Liver (tissue), 3 donors: ENCODE measurements around the gene DIP2B.

ENCODE experiments used
- ATF3 ChIP-seq: IDR thresholded peaks from 2 replicates; pipeline ENCODE4 v1.6.1; 2016; ENCODE audit warnings: antibody characterized with exemption
- CTCF ChIP-seq: fragments of 150-350 bp; IDR thresholded peaks from 2 replicates; pipeline ENCODE4 v1.5.1; 2017; ENCODE audit warnings: improper control_type of control experiment, low read depth, low read length; ENCODE audit not compliant: missing input control
- EGR1 ChIP-seq, 2 donors: IDR thresholded peaks; 2 replicates each; pipeline ENCODE4 v1.6.1; 2016 to 2018; ENCODE audit warnings: antibody characterized with exemption in 2 of 2, low read depth in 2 of 2
- FOXA1 ChIP-seq: IDR thresholded peaks from 2 replicates; pipeline ENCODE4 v1.6.1; 2016; ENCODE audit warnings: antibody characterized with exemption
- GABPA ChIP-seq, 2 donors: IDR thresholded peaks in 1 of 2; conservative IDR thresholded peaks in 1 of 2; 2 replicates each; pipeline ENCODE4 v1.6.1; 2016; ENCODE audit warnings: antibody characterized with exemption in 2 of 2, mild to moderate bottlenecking in 1 of 2, moderate library complexity in 1 of 2
- JUND ChIP-seq, 2 donors: IDR thresholded peaks; 2 replicates each; pipeline ENCODE4 v1.6.1; 2016; ENCODE audit warnings: antibody characterized with exemption in 2 of 2
- MAX ChIP-seq: IDR thresholded peaks from 2 replicates; pipeline ENCODE4 v1.6.1; 2016; ENCODE audit warnings: antibody characterized with exemption
- RAD21 ChIP-seq, 2 donors: IDR thresholded peaks; 2 replicates each; pipeline ENCODE4 v1.6.1; 2016; ENCODE audit warnings: antibody characterized with exemption in 2 of 2, mild to moderate bottlenecking in 2 of 2
- REST ChIP-seq: IDR thresholded peaks from 2 replicates; pipeline ENCODE4 v1.6.1; 2016; ENCODE audit warnings: antibody characterized with exemption, mild to moderate bottlenecking
- RXRA ChIP-seq, 2 donors: IDR thresholded peaks; 2 replicates each; pipeline ENCODE4 v1.6.1; 2017 to 2018; ENCODE audit warnings: antibody characterized with exemption in 2 of 2, mild to moderate bottlenecking in 1 of 2
- SP1 ChIP-seq: IDR thresholded peaks from 2 replicates; pipeline ENCODE4 v1.6.1; 2018; ENCODE audit warnings: antibody characterized with exemption, mild to moderate bottlenecking
- TAF1 ChIP-seq: conservative IDR thresholded peaks from 2 replicates; pipeline ENCODE4 v1.6.1; 2016; ENCODE audit warnings: antibody characterized with exemption, mild to moderate bottlenecking
- YY1 ChIP-seq: IDR thresholded peaks from 2 replicates; pipeline ENCODE4 v1.6.1; 2016; ENCODE audit warnings: antibody characterized with exemption, mild to moderate bottlenecking
- ZBTB33 ChIP-seq: IDR thresholded peaks from 2 replicates; pipeline ENCODE4 v1.6.1; 2016; ENCODE audit warnings: antibody characterized with exemption
- donor health status: healthy.
- donor health status: healthy.

- TF ChIP-seq MAX = no peak
- TF ChIP-seq ZBTB33 = no peak
- no peak for TF ChIP-seq TAF1
- TF ChIP-seq FOXA1 = no peak
- TF ChIP-seq CTCF = no peak
- no peak for TF ChIP-seq SP1
- no peak for TF ChIP-seq RAD21 (IDR thresholded peaks at IDR 0.05)
- TF ChIP-seq RXRA (IDR thresholded peaks at IDR 0.05) = no peak
- no peak for TF ChIP-seq EGR1 (IDR thresholded peaks at IDR 0.05; ENCODE audit: low read depth in 2 of 2)
- TF ChIP-seq GABPA (IDR thresholded peaks at IDR 0.05 in 1 of 2, conservative IDR thresholded peaks at IDR 0.05 in 1 of 2) = no peak
- TF ChIP-seq REST = no peak
- no peak for TF ChIP-seq YY1
- no peak for TF ChIP-seq JUND (IDR thresholded peaks at IDR 0.05)
- no peak for TF ChIP-seq ATF3
Observed at GRCh38 chr12:50686406-50686805, 181.6 kb downstream of the DIP2B start.
